Activated CD4-positive, alpha-beta memory T cell treated with anti-CD3 and anti-CD28 coated beads, Interleukin-2, amount 10 ng/mL, durations not matched to agents 7 days and 5 days (primary cell): ENCODE data around the gene COL18A1. TPM values are rescaled to one million over a fixed set of nuclear protein-coding genes. Genes with fewer than 3 reads are reported as not detected.

Experiments
- CTCF ChIA-PET: fragments of 350-600 bp; sonication (Branson Sonifier 250); formaldehyde crosslinking; loops from one replicate; lab custom pipeline; 2021; ENCODE audit warnings: antibody characterized with exemption, inconsistent platforms; lab: Charles Lee
- POLR2A ChIA-PET: fragments of 350-600 bp; sonication (Branson Sonifier 250); formaldehyde crosslinking; loops from one replicate; lab custom pipeline; 2021; ENCODE audit warnings: antibody characterized with exemption; lab: Charles Lee
- DNase-seq: peaks from one replicate; pipeline ENCODE4 v3.0.0-alpha.2; 2020
- H3K27ac Mint-ChIP-seq: one replicate; pipeline ENCODE4 v1.8.0; 2021; ENCODE audit warnings: mild to moderate bottlenecking, mixed read lengths
- H3K27me3 Mint-ChIP-seq: one replicate; pipeline ENCODE4 v1.8.0; 2021; ENCODE audit warnings: mixed read lengths
- H3K36me3 Mint-ChIP-seq: one replicate; pipeline ENCODE4 v1.8.0; 2021; ENCODE audit warnings: low read depth, mixed read lengths
- H3K4me1 Mint-ChIP-seq: one replicate; pipeline ENCODE4 v1.8.0; 2021; ENCODE audit warnings: mixed read lengths
- H3K4me3 Mint-ChIP-seq: one replicate; pipeline ENCODE4 v1.8.0; 2021; ENCODE audit warnings: mild to moderate bottlenecking, mixed read lengths
- H3K9me3 Mint-ChIP-seq: one replicate; pipeline ENCODE4 v1.8.0; 2021; ENCODE audit warnings: mixed read lengths
- total RNA-seq, 2 experiments: library from RNA; stranded (reverse); gene quantifications; one replicate each; pipeline ENCODE4 v1.2.3, GENCODE V29; 2021

COL18A1 gene
- total RNA-seq, 2 experiments from 2014 or later: 2.2 to 3.9 TPM

GRCh38 chr21:45533846-45534635, 129.1 kb downstream of the COL18A1 start:
- no peak overlapping the region for H3K27ac Mint-ChIP-seq
- no peak for DNase-seq
- H3K4me1 Mint-ChIP-seq: peaks cover 12% of the 10 kb centered on the region
- POLR2A ChIA-PET: no interaction called here
- CTCF ChIA-PET: no interaction called here
- H3K9me3 Mint-ChIP-seq: no peaks in the 10 kb centered on the region
- H3K4me3 Mint-ChIP-seq: no peak overlapping the region
- peaks cover 22% of the 10 kb centered on the region for H3K36me3 Mint-ChIP-seq
- no peaks in the 10 kb centered on the region for H3K27me3 Mint-ChIP-seq

DNA sequence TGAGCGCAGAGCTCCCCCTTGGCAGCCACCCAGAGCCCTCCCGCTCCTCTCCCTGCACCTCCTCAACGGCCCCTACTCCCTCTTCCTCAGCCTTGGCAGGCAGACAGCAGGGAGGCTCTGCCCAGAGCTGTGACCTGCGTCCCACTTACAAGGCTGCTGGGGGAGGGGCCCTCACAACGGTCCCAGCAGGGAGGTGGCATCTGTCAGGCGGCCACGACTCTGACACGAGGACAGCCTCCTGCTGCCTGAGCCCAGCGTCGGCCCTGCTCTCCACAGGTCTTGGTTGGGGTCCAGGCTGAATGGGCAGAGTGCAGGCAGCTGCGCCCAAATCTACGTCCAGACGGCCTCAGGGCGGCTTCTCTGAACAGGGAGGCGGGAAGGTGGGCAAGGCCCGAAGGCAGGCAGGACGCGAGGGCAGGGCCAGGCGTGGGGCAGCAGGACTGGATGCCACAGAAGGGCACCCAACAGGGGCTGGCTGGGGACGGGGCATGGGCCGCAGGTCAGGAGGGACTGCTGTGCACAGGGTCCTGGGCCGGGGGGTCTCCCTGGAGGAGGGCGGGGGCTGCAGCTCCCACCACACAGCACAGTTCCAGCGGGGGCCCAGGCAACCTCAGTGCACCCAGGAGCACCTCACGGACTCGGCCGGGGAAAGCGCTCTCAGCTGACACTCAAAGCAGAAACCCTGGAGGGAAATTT, 129.8 kb downstream of the COL18A1 start:
- no peak for DNase-seq
- CTCF ChIA-PET: no interaction called here
- Mint-ChIP-seq H3K4me1 (peaks cover 14% of the 10 kb centered on the region), H3K36me3 (peaks cover 22% of the 10 kb centered on the region), H3K4me3 (no peak overlapping the region), H3K9me3 (no peaks in the 10 kb centered on the region), H3K27me3 (no peaks in the 10 kb centered on the region), H3K27ac (peak overlapping the region; percentile 19)
- POLR2A ChIA-PET: interaction anchor here (0.7 kb wide), 1 partner anchor 13 kb away, joined by 3 read pairs; no protein-coding TSS in a partner anchor

DNA sequence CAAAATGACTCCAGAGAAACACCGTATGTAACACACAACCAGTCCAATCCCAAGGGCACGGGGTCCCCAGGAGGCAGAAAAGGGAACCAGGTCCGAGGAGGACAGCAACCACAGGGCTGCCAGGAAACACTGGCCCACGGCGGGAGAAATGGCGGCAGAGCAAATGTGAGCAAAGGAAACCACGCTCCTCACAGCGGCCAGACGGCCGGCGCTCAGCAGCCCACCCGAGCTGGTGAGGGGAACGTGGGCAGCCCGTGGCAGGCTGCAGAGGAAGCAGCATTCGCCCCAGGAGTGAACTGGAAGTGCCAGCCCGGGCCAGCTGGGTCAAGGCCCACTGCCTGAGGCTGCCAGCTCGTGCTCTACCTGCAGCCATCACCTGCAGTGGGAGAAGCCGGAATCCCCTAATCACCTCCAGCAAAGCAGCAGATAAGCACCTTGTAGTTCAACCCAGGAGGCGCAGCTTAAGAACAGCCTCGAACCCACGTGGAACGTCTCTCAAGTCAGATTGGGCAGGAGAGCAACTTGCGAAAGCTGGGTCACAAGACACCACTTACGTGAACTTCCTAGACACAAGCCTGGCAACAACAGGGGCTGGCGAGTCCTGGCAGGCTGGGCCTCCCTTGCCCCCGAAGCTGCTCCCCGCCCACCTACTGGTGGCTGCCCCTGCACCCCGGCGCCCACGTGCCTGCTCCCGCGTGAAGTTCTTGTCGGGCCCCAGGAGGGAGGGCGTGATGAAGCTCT, 130.5 kb downstream of the COL18A1 start:
- H3K4me3 Mint-ChIP-seq: no peak overlapping the region
- no peak for DNase-seq
- peak overlapping the region; percentile 19 for H3K27ac Mint-ChIP-seq
- H3K9me3 Mint-ChIP-seq: no peaks in the 10 kb centered on the region
- CTCF ChIA-PET: no interaction called here
- H3K36me3 Mint-ChIP-seq: peaks cover 22% of the 10 kb centered on the region
- no peaks in the 10 kb centered on the region for H3K27me3 Mint-ChIP-seq
- H3K4me1 Mint-ChIP-seq: peaks cover 20% of the 10 kb centered on the region
- POLR2A ChIA-PET: interaction anchor here (0.7 kb wide), 1 partner anchor 12 kb away, joined by 3 read pairs; no protein-coding TSS in a partner anchor

GRCh38 chr21:45536301-45537081, 131.5 kb downstream of the COL18A1 start:
- Mint-ChIP-seq H3K27ac (no peak overlapping the region), H3K27me3 (no peaks in the 10 kb centered on the region), H3K4me1 (peaks cover 28% of the 10 kb centered on the region), H3K36me3 (peaks cover 18% of the 10 kb centered on the region), H3K9me3 (no peaks in the 10 kb centered on the region), H3K4me3 (no peak overlapping the region)
- CTCF ChIA-PET: no interaction called here
- no peak for DNase-seq
- POLR2A ChIA-PET: no interaction called here

- no peak for DNase-seq
- Mint-ChIP-seq H3K4me3 (no peak overlapping the region), H3K9me3 (no peaks in the 10 kb centered on the region), H3K27me3 (no peaks in the 10 kb centered on the region), H3K36me3 (peaks cover 12% of the 10 kb centered on the region), H3K4me1 (peaks cover 30% of the 10 kb centered on the region), H3K27ac (no peak overlapping the region)
- POLR2A ChIA-PET: no interaction called here
- CTCF ChIA-PET: no interaction called here
These were observed 132.3 kb downstream of the COL18A1 start for GRCh38 chr21:45537111-45537745.

DNA sequence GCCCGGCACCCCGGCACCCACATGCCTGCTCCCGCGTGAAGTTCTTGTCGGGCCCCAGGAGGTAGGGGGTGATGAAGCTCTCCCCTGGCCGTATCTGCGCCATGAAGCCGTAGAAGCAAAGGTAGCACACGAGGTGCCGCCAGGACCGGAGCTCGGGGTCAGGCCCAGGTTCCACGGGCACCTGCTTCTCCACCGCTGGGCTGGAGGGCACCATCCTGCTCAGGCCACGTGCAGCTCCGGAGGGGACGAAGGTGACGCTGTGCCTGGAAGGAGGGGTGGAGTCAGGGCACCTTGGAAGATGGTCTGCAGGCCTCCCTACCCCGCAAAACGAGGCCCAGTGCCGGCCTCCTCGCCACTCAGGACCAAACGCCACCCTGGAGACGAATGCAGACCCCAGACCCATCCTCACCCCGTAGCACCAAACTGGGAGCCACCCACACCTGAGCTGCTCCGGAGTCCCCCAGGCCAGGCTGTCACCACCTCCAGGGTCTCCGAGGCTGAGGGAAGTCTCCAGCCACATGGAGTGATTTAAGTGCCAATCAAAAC, 132.9 kb downstream of the COL18A1 start:
- H3K9me3 Mint-ChIP-seq: no peaks in the 10 kb centered on the region
- ChIA-PET POLR2A (no interaction called here), CTCF (no interaction called here)
- no peak for DNase-seq
- H3K4me1 Mint-ChIP-seq: peaks cover 24% of the 10 kb centered on the region
- H3K27me3 Mint-ChIP-seq: no peaks in the 10 kb centered on the region
- no peak overlapping the region for H3K27ac Mint-ChIP-seq
- peaks cover 6% of the 10 kb centered on the region for H3K36me3 Mint-ChIP-seq
- no peak overlapping the region for H3K4me3 Mint-ChIP-seq

GRCh38 chr21:45538381-45539045, 133.5 kb downstream of the COL18A1 start:
- no peaks in the 10 kb centered on the region for H3K9me3 Mint-ChIP-seq

DNA sequence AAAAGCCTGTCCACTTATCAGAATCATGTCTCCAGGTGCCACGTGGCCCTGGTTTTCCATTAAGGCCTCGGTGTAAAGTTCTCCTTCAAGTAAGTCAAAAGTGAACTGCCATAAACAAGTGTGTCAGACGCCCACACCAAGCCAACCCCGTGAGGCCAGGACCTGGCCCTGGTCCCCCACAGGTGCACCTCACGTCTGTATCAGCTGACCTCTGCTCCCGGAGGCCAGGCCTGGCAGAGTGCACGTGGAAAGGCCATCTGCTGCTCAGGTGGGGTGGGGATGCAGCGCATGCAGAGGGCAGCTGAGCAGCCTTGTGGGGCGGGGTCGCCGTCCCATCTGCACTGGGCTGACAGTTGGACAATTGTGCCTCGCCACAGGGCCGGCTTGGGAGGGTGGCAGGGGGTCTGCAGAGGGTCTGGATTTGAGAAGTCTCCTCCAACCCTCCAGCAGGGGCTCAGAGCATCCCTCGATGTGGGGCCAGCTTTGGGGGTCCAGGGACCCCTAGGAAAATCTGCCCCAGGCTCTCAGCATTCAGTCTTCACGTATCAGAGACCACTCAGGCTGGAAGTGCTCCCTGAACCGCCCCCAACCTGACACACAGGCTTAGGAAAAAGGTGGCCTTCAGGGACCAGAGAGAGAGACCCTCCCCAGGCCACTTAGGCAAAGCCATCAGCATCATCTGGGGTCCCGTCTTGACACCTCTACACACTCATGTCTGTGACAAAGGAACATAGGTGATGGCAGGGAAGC, 134.3 kb downstream of the COL18A1 start:
- ChIA-PET POLR2A (interaction anchor here (1.3 to 2.8 kb wide), 2 partner anchors 9 to 12 kb away, joined by 3 to 13 read pairs; no protein-coding TSS in a partner anchor), CTCF (no interaction called here)
- peaks cover 20% of the 10 kb centered on the region for H3K4me1 Mint-ChIP-seq
- no peak overlapping the region for H3K4me3 Mint-ChIP-seq
- H3K9me3 Mint-ChIP-seq: no peaks in the 10 kb centered on the region
- peak overlapping the region; percentile 24 for H3K27ac Mint-ChIP-seq
- DNase-seq: no peak
- no peaks in the 10 kb centered on the region for H3K27me3 Mint-ChIP-seq
- H3K36me3 Mint-ChIP-seq: peaks cover 6% of the 10 kb centered on the region

More at GRCh38 chr21:45538381-45539045, 133.5 kb downstream of the COL18A1 start:
- no peak for DNase-seq
- H3K4me1 Mint-ChIP-seq: peaks cover 20% of the 10 kb centered on the region
- no peaks in the 10 kb centered on the region for H3K27me3 Mint-ChIP-seq
- H3K4me3 Mint-ChIP-seq: no peak overlapping the region
- H3K27ac Mint-ChIP-seq: peak overlapping the region; percentile 24
- CTCF ChIA-PET: no interaction called here
- H3K36me3 Mint-ChIP-seq: peaks cover 6% of the 10 kb centered on the region
- POLR2A ChIA-PET: no interaction called here

DNA sequence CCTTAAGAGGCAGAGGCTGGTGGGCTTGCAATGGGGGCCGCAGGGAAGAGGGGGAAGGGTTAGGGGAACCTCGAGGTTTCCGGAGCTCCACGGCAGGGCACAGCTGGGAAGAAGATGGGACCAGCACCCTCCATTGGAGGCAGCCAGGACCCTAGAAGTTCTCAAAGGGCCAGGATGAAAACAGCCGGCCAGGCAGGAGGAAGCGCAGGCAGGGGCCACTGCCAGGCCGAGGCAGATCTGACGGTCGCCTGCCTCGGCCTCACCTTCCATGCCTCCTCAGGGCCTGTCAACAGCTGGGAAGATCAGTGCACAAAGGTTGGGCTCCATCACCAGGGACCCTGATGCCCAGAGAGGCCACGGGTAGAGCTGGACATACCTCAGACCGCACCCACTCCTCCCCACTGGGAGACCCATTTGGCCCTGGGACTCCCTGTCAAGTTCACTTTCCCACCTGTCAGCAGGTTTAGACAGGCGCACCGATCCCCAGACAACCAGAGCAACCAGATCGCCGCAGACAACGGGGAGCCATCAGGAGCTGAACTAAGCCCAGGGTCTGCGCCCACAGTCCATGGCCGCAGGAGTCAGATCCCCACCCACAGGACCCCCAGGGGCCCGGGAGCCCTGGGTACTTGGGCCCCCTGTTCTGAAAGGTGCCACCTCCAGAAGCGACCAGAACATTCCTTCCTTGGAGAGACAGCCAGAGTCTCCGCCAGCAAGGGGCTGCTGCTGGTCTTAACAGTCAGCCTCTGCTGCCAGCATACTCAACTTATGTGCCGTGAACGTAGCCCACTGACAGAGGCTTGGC, 135.0 kb downstream of the COL18A1 start:
- DNase-seq: no peak
- ChIA-PET CTCF (no interaction called here), POLR2A (interaction anchor here (0.9 to 2.8 kb wide), 3 partner anchors 8 to 21 kb away, joined by 3 to 13 read pairs (median 3); no protein-coding TSS in a partner anchor)
- Mint-ChIP-seq H3K4me3 (peak overlapping the region; percentile 65), H3K9me3 (no peaks in the 10 kb centered on the region), H3K27ac (peak overlapping the region; percentile 16), H3K27me3 (no peaks in the 10 kb centered on the region), H3K36me3 (peaks cover 6% of the 10 kb centered on the region), H3K4me1 (peaks cover 20% of the 10 kb centered on the region)

DNA sequence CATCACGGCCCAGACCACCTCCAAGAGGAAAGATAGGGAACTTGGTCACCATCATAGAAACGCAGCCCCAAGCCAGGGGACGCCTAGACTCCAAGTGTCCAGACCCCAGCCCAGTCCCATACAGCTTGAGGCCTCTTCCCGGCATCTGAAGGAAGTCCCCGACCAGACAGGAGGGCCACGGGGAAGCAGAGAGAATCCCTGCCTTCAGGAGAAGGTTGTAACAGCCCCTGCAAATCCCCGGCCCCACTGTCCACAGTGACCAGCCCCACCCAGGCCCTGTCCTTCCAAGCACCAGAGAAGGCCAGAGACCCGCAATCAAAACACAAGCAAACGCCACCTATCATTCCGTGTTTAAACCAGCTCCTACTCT, 135.6 kb downstream of the COL18A1 start:
- H3K27me3 Mint-ChIP-seq: no peaks in the 10 kb centered on the region
- POLR2A ChIA-PET: interaction anchor here (0.9 to 2.8 kb wide), 3 partner anchors 8 to 22 kb away, joined by 3 to 13 read pairs (median 3); no protein-coding TSS in a partner anchor
- H3K9me3 Mint-ChIP-seq: no peaks in the 10 kb centered on the region
- peaks cover 20% of the 10 kb centered on the region for H3K4me1 Mint-ChIP-seq
- no peak for DNase-seq
- peak overlapping the region; percentile 65 for H3K4me3 Mint-ChIP-seq
- peak overlapping the region; percentile 65 for H3K27ac Mint-ChIP-seq
- peaks cover 4% of the 10 kb centered on the region for H3K36me3 Mint-ChIP-seq
- CTCF ChIA-PET: no interaction called here
